GM10266 (cell line): ENCODE measurements around the gene MOBP.

Source experiments
- DNase-seq: peaks from one replicate; pipeline ENCODE4 v3.0.0; 2012; ENCODE audit errors: extremely low spot score
- TF ChIP-seq, protein P1 (sequence below): IDR thresholded peaks from 2 replicates; pipeline ENCODE4 v1.5.1; 2012; ENCODE audit warnings: mild to moderate bottlenecking, low read depth; ENCODE audit not compliant: control insufficient read depth, insufficient read depth; ENCODE audit errors: missing control alignments

The MOBP gene

DNA sequence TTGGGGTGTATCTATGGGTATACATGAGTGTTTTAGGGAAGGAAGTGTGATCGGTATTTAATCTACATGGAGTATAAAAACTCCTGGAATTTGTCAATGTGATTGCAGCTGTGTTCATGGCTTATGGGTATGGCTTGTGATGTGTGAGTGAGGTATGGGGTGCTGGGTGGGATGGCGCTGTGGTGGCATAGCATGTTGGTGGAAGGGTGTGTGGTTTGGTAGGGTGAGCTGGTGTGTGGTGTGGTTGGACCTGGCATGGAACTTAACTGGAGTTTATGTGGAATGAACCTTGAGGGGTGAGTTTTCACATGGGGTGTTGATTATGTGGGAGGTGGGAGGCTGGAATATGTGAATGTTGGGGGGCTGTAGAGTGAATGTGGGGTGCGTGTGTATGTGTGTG, 492 bp upstream of the MOBP start:
- TF ChIP-seq, protein P1, sequence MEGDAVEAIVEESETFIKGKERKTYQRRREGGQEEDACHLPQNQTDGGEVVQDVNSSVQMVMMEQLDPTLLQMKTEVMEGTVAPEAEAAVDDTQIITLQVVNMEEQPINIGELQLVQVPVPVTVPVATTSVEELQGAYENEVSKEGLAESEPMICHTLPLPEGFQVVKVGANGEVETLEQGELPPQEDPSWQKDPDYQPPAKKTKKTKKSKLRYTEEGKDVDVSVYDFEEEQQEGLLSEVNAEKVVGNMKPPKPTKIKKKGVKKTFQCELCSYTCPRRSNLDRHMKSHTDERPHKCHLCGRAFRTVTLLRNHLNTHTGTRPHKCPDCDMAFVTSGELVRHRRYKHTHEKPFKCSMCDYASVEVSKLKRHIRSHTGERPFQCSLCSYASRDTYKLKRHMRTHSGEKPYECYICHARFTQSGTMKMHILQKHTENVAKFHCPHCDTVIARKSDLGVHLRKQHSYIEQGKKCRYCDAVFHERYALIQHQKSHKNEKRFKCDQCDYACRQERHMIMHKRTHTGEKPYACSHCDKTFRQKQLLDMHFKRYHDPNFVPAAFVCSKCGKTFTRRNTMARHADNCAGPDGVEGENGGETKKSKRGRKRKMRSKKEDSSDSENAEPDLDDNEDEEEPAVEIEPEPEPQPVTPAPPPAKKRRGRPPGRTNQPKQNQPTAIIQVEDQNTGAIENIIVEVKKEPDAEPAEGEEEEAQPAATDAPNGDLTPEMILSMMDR: no peak
- no peak for DNase-seq

DNA sequence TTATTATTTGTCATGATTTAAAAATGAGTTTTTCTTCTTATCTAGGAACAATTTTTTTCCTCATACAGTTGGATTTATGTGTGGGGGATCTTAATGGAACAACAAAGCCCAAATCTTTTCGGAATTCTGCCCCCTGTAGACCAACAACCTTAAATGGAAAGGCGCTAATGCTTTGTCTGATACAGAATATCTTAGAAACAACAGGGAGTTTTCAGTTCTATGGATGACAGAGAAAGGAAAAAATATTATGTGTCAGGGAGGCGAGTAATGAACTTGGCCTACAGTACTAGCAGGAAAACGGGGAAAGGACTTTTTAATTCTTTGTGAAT, 592 bp downstream of the MOBP start:
- DNase-seq: no peak
- TF ChIP-seq, protein P1: no peak

DNA sequence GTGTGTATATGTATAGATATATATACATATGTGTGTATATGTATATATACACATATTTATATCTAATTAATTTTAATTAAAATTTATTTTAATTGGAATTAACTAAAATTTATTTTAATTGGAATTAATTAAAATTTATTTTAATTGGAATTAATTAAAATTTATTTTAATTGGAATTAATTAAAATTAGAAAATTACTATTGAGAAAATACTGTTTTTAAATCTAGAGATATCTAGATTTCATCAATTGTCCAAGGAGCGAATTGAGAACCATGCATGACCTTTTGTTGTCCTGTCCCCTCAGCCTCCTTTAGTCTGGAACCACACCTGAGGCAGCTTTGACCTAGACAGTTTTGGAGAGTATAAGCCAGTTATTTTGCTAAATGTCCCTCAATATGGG, 1.8 kb downstream of the MOBP start:
- no peak for DNase-seq
- TF ChIP-seq, protein P1: no peak

DNA sequence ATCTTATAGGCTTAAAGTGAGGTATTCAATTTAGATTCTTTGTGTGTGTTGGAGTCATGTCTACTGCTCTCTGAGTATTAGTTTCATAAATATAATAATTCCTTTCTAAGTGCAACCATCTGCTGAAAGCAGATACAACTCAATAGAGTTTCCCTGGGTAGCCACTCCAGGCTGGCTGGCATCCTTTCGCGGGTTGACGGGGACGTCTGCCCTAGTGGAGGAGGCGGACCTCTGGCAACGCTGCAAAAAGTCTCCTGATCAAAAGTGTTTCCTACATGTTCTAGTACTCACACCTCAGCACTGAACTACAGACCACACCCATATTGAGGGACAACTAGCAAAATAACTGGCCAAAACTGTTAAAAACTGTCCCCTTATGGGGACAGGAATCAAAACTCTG, 2.5 kb downstream of the MOBP start:
- TF ChIP-seq, protein P1: no peak
- no peak for DNase-seq

DNA sequence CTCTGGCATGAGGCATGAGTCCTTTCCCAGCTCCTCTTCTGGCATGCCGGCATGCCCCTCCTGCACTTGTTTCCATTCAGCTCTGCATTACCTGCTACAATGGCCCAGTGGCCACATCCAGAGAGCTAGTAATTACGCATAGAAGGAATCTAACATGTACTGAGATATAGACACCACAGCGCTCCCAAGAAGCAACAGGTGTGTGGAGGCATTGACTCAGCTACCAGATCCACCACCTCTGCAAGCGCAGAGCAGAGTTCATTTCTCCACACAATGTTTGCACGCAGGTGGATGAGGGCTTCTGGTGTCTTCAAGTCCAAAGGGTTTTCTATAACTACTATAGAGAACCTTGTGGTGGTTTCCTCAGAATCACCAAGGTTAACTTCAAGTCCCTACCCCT, 4.2 kb downstream of the MOBP start:
- TF ChIP-seq, protein P1: no peak
- DNase-seq: no peak

DNA sequence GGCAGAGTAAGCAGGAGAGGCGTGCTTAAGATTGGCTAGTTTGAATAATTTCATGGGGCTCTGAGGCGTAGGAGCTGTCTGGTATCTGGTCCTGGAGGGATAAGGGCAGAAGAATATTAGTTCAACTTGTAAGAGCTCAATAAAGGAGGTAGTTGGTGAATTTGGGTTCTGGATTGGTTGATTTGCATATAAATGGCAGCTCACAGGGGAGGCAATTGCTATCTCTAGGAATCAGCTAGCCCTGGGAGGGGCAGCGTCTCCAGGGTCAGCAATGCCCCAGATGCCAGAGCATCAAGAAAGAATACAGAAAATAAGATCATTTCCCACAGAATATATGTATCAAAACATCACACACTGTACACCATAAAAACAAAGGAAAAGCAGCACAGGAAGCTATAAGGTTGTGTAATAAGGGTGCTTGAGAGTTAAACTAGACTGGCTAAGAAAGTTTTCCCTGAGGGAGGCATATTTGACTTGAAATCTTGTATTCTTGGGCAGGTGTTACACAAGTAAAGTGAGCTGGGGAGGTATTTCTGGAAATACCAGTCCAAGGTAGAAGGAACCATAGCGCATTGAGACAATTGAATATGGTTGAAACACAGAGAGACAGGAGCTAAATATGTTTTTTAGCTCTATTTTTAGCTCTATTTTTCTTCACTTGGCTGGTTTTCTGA, 6.1 kb downstream of the MOBP start:
- TF ChIP-seq, protein P1: no peak
- no peak for DNase-seq

DNA sequence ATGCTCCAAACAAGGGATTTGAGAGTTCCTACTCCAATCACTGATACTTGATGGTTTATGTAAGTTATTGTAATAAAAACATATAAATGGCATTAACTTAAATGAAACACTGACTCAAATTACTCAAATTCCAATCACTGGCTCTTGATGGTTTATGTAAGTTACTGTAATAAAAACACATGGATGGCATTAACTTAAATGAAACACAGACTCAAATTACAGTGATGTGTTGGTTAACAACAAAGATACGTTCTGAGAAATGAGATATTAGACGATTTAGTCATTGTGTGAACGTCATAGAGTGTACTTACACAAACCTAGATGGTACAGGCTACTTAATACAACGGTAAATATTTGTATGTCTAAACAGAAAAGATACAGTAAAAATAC, 6.6 kb downstream of the MOBP start:
- TF ChIP-seq, protein P1: no peak

More for the DNA sequence above, 6.6 kb downstream of the MOBP start:
- no peak for DNase-seq
